Measurements from ENCODE around the gene NFKB2. TPM values are rescaled to one million over a fixed set of nuclear protein-coding genes. Genes with fewer than 3 reads are reported as not detected.

Gene NFKB2
- total and polyA plus RNA-seq, 2 donors = 11.3 to 30.8 TPM

DNA sequence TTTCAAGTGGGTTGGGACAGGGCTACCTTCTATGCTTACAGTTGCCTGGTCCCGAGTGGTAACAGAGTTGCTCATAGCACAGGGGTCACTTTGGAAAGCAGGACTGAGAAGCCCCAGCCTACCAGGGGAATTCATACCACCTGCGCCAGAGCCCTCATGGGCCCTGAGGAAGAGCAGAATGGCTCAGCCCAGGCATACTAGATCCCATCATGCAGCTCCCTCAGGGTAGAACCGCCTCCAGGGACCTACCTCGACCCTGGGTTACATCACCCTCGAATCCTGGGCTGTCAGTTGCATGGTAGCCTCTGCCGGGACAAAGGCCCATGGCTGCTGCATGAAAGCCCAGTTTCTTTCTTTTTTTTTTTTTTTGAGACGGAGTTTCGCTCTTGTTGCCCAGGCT lies 34.0 kb downstream of the NFKB2 start:
- no peak overlapping the region for H3K4me3 ChIP-seq (ENCODE audit: low read depth, low read length)
- no peak for DNase-seq (ENCODE audit: extremely low spot score)
- no peaks in the 10 kb centered on the region for H3K4me1 ChIP-seq (ENCODE audit: insufficient read depth)
- 83% methylated on average over 8 of the region's 8 CpGs for WGBS
- no peaks in the 10 kb centered on the region for H3K36me3 ChIP-seq (ENCODE audit: insufficient read depth)
- H3K27ac ChIP-seq (ENCODE audit: low read depth) = no peak overlapping the region

DNA sequence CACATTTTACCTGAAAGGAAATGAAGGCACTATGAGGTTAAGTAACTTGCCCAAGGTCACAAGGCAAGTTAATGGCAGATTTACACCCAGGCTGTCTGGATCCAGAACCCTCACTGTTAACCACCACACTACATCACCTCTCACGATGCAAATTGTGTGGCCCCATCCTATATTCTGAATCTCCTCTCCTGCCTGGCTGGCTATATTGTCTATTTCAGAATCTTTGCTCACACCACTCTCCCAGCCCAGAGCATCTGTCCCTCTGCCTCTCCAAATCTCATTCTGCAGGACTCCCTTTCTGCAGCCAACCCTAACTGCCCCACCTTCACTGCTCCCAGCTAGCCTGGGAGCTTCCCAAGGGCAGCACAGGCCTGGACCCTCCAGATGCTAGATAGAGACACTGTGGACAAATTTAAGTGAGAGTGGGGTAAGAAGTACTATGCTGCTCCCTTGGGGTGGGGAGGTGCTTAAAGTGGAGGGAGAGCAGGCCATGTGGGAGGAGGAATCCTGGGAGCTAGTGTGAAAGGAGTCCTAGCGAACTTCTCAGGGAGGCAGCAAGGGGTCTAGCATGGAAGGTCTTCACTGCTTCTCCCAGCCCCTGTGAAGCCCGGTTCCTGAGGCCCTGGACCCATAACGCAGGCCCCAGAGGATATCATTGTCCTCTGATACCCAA lies 36.1 kb downstream of the NFKB2 start:
- Histone ChIP-seq H3K36me3 (ENCODE audit: insufficient read depth) (no peaks in the 10 kb centered on the region), H3K27ac (ENCODE audit: low read depth) (no peak overlapping the region), H3K4me3 (ENCODE audit: low read depth, low read length) (peak overlapping the region; percentile 92), H3K4me1 (ENCODE audit: insufficient read depth) (no peaks in the 10 kb centered on the region)
- 20% methylated on average over 4 of the region's 4 CpGs for WGBS
- no peak for DNase-seq (ENCODE audit: extremely low spot score)

- no peak within 1 kb of the TSS for H3K27ac ChIP-seq (ENCODE audit: low read depth)
- H3K4me3 ChIP-seq (ENCODE audit: low read depth, low read length) = peak within 1 kb of the TSS; percentile 92
- peak; percentile 95 for DNase-seq (ENCODE audit: extremely low spot score)
- no peaks in the 10 kb centered on the region for H3K4me1 ChIP-seq (ENCODE audit: insufficient read depth)
- H3K36me3 ChIP-seq (ENCODE audit: insufficient read depth) = no peaks in the 10 kb centered on the region
- WGBS = under 1% methylated on average over 52 of the region's 52 CpGs
Observed at GRCh38 chr10:102432162-102432950, 36.9 kb downstream of the NFKB2 start, which contains the start of gene CUEDC2. CUEDC2 (minus strand) TSS chr10:102432574; CDS start chr10:102425188, 7,386 bp downstream.

DNA sequence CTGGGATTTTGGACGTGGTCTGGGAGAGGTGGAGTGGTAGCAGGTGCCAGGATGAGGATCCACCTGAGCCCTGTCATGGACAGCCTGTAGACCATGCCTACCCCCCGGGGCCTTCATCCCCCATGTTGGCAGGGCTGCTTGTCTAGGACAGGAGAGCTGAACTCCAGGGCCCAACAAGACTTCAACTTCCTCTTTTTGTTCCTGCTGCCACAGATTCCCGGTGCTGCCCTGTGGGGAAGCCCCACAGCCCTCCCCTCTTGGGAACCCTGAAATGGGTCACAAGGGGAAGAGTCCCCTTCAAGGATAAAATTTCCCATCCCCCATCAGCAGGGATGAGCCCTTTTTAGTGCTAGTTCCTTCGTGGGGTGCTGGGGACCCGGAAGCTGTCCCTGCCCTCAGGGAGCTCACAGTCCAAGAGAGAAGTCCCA lies 38.1 kb downstream of the NFKB2 start:
- WGBS = 58% methylated on average over 5 of the region's 5 CpGs
- Histone ChIP-seq H3K27ac (ENCODE audit: low read depth) (no peak overlapping the region), H3K36me3 (ENCODE audit: insufficient read depth) (no peaks in the 10 kb centered on the region)

GRCh38 chr10:102434394-102435132 lies 39.1 kb downstream of the NFKB2 start:
- Histone ChIP-seq H3K36me3 (ENCODE audit: insufficient read depth) (no peaks in the 10 kb centered on the region), H3K27ac (ENCODE audit: low read depth) (no peak overlapping the region), H3K4me1 (ENCODE audit: insufficient read depth) (no peaks in the 10 kb centered on the region), H3K4me3 (ENCODE audit: low read depth, low read length) (no peak overlapping the region)
- WGBS = 27% methylated on average over 9 of the region's 9 CpGs
- DNase-seq (ENCODE audit: extremely low spot score) = no peak

More for the DNA sequence above, 38.1 kb downstream of the NFKB2 start:
- no peak for DNase-seq (ENCODE audit: extremely low spot score)
- Histone ChIP-seq H3K4me1 (ENCODE audit: insufficient read depth) (no peaks in the 10 kb centered on the region), H3K4me3 (ENCODE audit: low read depth, low read length) (no peak overlapping the region)

DNA sequence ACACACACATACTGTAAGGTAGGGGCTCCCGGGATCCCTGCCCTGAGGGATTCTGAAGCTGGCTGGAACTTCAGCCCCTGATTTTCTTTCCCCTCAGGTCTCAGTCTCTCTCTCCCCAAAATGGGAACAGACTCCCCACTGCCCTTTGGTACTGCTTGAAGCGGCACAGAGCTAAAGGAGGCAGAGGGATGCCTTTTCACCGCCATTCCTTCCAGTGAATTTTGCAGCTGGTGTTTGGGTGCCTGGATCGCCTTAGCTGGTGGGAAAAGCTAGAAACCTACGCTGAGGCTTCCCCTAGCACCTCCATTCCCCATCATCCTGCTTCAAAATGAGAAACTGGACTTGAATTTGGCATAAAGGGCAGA lies 39.6 kb downstream of the NFKB2 start:
- no peak overlapping the region for H3K27ac ChIP-seq (ENCODE audit: low read depth)
- H3K4me1 ChIP-seq (ENCODE audit: insufficient read depth) = no peaks in the 10 kb centered on the region
- no peaks in the 10 kb centered on the region for H3K36me3 ChIP-seq (ENCODE audit: insufficient read depth)
- H3K4me3 ChIP-seq (ENCODE audit: low read depth, low read length) = no peak overlapping the region
- no peak for DNase-seq (ENCODE audit: extremely low spot score)
- WGBS = 41% methylated on average over 5 of the region's 5 CpGs

- Histone ChIP-seq H3K27ac (ENCODE audit: low read depth) (no peak overlapping the region), H3K36me3 (ENCODE audit: insufficient read depth) (no peaks in the 10 kb centered on the region), H3K4me1 (ENCODE audit: insufficient read depth) (no peaks in the 10 kb centered on the region), H3K4me3 (ENCODE audit: low read depth, low read length) (no peak overlapping the region)
- 9% methylated on average over 14 of the region's 14 CpGs for WGBS
- no peak for DNase-seq (ENCODE audit: extremely low spot score)
Observed at GRCh38 chr10:102435529-102436233, 40.2 kb downstream of the NFKB2 start.

DNA sequence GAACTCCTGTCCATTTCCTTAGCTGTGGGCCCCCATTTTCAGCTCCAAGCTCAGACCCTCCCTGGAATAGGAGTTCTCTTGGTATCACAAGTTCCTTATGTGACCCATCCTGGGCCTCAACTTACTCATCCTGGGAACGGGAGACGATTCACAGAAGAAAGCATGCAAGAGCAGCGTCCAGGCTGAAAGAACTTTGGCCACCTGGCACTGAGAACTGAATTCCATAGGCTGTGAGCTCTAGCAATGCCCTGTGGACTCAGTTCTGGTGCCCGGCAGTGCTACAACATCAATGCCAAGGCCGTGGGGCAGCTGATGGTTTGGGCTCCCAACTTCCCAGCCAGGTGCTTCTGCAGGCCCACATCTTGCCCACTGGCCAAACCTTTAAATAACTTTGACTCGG lies 40.8 kb downstream of the NFKB2 start:
- Histone ChIP-seq H3K4me3 (ENCODE audit: low read depth, low read length) (no peak overlapping the region), H3K36me3 (ENCODE audit: insufficient read depth) (no peaks in the 10 kb centered on the region), H3K27ac (ENCODE audit: low read depth) (no peak overlapping the region), H3K4me1 (ENCODE audit: insufficient read depth) (no peaks in the 10 kb centered on the region)
- WGBS = 76% methylated on average over 6 of the region's 6 CpGs
- DNase-seq (ENCODE audit: extremely low spot score) = no peak

GRCh38 chr10:102437515-102437914 lies 42.0 kb downstream of the NFKB2 start:
- no peak overlapping the region for H3K4me3 ChIP-seq (ENCODE audit: low read depth, low read length)

GRCh38 chr10:102438374-102438773 lies 42.9 kb downstream of the NFKB2 start:
- H3K4me3 ChIP-seq (ENCODE audit: low read depth, low read length) = no peak overlapping the region
- no peak for DNase-seq (ENCODE audit: extremely low spot score)
- no peaks in the 10 kb centered on the region for H3K4me1 ChIP-seq (ENCODE audit: insufficient read depth)
- no peaks in the 10 kb centered on the region for H3K36me3 ChIP-seq (ENCODE audit: insufficient read depth)
- WGBS = 76% methylated on average over 1 of the region's 1 CpG
- H3K27ac ChIP-seq (ENCODE audit: low read depth) = no peak overlapping the region

More at GRCh38 chr10:102437515-102437914, 42.0 kb downstream of the NFKB2 start:
- Histone ChIP-seq H3K4me1 (ENCODE audit: insufficient read depth) (no peaks in the 10 kb centered on the region), H3K27ac (ENCODE audit: low read depth) (no peak overlapping the region), H3K36me3 (ENCODE audit: insufficient read depth) (no peaks in the 10 kb centered on the region)
- WGBS = 93% methylated on average over 3 of the region's 3 CpGs
- no peak for DNase-seq (ENCODE audit: extremely low spot score)

GRCh38 chr10:102444851-102445250 lies 49.3 kb downstream of the NFKB2 start:
- WGBS = 73% methylated on average over 2 of the region's 2 CpGs
- DNase-seq (ENCODE audit: extremely low spot score) = no peak

GRCh38 chr10:102449321-102450123 lies 54.0 kb downstream of the NFKB2 start:
- WGBS = 9% methylated on average over 30 of the region's 30 CpGs
- peak overlapping the region; percentile 88 for H3K4me3 ChIP-seq (ENCODE audit: low read depth, low read length)
- H3K4me1 ChIP-seq (ENCODE audit: insufficient read depth) = no peaks in the 10 kb centered on the region
- H3K27ac ChIP-seq (ENCODE audit: low read depth) = peak overlapping the region; percentile 65
- no peaks in the 10 kb centered on the region for H3K36me3 ChIP-seq (ENCODE audit: insufficient read depth)
- DNase-seq (ENCODE audit: extremely low spot score) = no peak

More at GRCh38 chr10:102444851-102445250, 49.3 kb downstream of the NFKB2 start:
- no peak overlapping the region for H3K4me3 ChIP-seq (ENCODE audit: low read depth, low read length)
- no peaks in the 10 kb centered on the region for H3K4me1 ChIP-seq (ENCODE audit: insufficient read depth)
- H3K27ac ChIP-seq (ENCODE audit: low read depth) = no peak overlapping the region
- no peaks in the 10 kb centered on the region for H3K36me3 ChIP-seq (ENCODE audit: insufficient read depth)

- peak overlapping the region; percentile 88 for H3K4me3 ChIP-seq (ENCODE audit: low read depth, low read length)
- H3K4me1 ChIP-seq (ENCODE audit: insufficient read depth) = no peaks in the 10 kb centered on the region
- WGBS = under 1% methylated on average over 11 of the region's 11 CpGs
- DNase-seq (ENCODE audit: extremely low spot score) = no peak
- peak overlapping the region; percentile 65 for H3K27ac ChIP-seq (ENCODE audit: low read depth)
- H3K36me3 ChIP-seq (ENCODE audit: insufficient read depth) = no peaks in the 10 kb centered on the region
Observed at GRCh38 chr10:102450124-102450373, 54.5 kb downstream of the NFKB2 start.

Data from urinary bladder (tissue), 4 donors.